ENCODE results near the gene PRKCZ. TPM values are rescaled to one million over a fixed set of nuclear protein-coding genes. Genes with fewer than 3 reads are reported as not detected.

Gene PRKCZ
- total and polyA plus RNA-seq, 12 donors, result 8.4 to 18.4 (median 14.5) TPM

- peaks cover 37 to 75% (median 64%) of the 10 kb centered on the region in 9 donors for H3K4me1 ChIP-seq
- DNase-seq (peak; percentile 16 to 30), ATAC-seq (no peak)
- no peaks in the 10 kb centered on the region for H3K9me3 ChIP-seq
- TF ChIP-seq, protein P1, sequence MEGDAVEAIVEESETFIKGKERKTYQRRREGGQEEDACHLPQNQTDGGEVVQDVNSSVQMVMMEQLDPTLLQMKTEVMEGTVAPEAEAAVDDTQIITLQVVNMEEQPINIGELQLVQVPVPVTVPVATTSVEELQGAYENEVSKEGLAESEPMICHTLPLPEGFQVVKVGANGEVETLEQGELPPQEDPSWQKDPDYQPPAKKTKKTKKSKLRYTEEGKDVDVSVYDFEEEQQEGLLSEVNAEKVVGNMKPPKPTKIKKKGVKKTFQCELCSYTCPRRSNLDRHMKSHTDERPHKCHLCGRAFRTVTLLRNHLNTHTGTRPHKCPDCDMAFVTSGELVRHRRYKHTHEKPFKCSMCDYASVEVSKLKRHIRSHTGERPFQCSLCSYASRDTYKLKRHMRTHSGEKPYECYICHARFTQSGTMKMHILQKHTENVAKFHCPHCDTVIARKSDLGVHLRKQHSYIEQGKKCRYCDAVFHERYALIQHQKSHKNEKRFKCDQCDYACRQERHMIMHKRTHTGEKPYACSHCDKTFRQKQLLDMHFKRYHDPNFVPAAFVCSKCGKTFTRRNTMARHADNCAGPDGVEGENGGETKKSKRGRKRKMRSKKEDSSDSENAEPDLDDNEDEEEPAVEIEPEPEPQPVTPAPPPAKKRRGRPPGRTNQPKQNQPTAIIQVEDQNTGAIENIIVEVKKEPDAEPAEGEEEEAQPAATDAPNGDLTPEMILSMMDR (IDR thresholded peaks at IDR 0.05), result no peak
- 91 to 92% methylated on average over 15 of the region's 15 CpGs for WGBS, 2 donors
- H3K4me3 ChIP-seq, result no peak overlapping the region
- H3K27me3 ChIP-seq, result no peaks in the 10 kb centered on the region
- intact Hi-C loops (cut with DNase I), result loop anchor here in 1 of 10 donors (5.0 kb wide), 1 partner anchor 339 kb away; no protein-coding TSS in a partner anchor
- peak overlapping the region in 7 of 10 donors; percentile 5 to 96 (median 91) for H3K27ac ChIP-seq
- no peaks in the 10 kb centered on the region for H3K36me3 ChIP-seq
These were observed 152.8 kb downstream of the PRKCZ start for GRCh38 chr1:2202843-2203601.

- no peaks in the 10 kb centered on the region for H3K9me3 ChIP-seq
- ATAC-seq (no peak), DNase-seq (peak in 1 of 2 donors; percentile 22)
- H3K27me3 ChIP-seq, result no peaks in the 10 kb centered on the region
- peak overlapping the region; percentile 26 to 74 (median 58) for H3K4me3 ChIP-seq
- no peaks in the 10 kb centered on the region for H3K36me3 ChIP-seq
- WGBS, 2 donors, result 52 to 57% methylated on average over 25 of the region's 25 CpGs
- TF ChIP-seq, protein P1 (IDR thresholded peaks at IDR 0.05), result no peak
- peaks cover 40 to 78% (median 69%) of the 10 kb centered on the region in 9 donors for H3K4me1 ChIP-seq
- H3K27ac ChIP-seq, result peak overlapping the region; percentile 76 to 96 (median 90)
- intact Hi-C loops (cut with DNase I), result loop anchor here in 1 of 10 donors (5.0 kb wide), 1 partner anchor 338 kb away; no protein-coding TSS in a partner anchor
These were observed 153.6 kb downstream of the PRKCZ start for GRCh38 chr1:2203671-2204414.

DNA sequence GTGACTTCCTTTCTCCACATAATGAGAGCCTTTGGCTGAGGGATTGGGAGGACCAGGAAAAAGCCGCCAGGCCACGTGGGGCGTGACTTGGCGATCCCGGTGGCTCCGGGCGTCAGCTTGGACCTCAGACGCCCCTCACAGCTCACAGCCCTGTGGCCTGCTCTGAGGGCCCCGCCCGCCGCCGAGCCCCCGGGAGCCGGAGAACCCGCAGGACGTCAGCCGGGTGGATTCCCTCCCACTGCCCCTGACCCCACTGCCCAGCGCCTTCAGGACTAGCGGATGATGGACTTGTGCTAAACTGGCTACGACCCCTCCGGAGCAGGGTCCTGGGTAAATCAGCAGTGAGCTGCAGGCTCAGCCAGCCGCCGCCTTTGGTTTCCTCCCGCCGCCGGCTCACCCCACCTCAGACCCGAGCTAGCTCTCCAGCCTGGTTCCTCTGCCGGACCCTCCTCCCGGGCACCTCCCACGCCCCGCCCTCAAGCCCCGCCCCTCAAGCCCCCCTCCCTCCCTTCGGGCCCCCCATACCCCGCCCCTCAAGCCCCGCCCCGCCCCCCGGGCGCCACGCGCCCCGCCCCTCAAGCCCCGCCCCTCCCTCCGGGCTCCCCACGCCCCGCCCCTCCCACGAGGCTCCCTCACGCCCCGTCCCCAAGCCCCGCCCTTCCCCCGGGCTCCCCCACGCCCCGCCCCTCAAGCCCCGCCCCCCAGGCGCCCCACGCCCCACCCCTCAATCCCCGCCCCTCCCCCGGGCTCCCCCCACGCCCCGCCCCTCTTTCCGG lies 154.4 kb downstream of the PRKCZ start:
- WGBS, 2 donors, result 1 to 3% methylated on average over 36 to 39 of the region's 60 CpGs
- Histone ChIP-seq H3K36me3 (no peaks in the 10 kb centered on the region), H3K4me1 (peaks cover 38 to 78% (median 67%) of the 10 kb centered on the region in 9 donors), H3K27ac (peak overlapping the region; percentile 76 to 96 (median 90)), H3K4me3 (peak overlapping the region; percentile 26 to 74 (median 58)), H3K27me3 (no peaks in the 10 kb centered on the region), H3K9me3 (no peaks in the 10 kb centered on the region)
- ATAC-seq, result peak; percentile 64 to 75 (median 71)
- intact Hi-C loops (cut with DNase I), result loop anchor here in 1 of 10 donors (5.0 kb wide), 1 partner anchor 338 kb away; no protein-coding TSS in a partner anchor
- DNase-seq, result peak; percentile 86 to 91
- TF ChIP-seq, protein P1 (IDR thresholded peaks at IDR 0.05), result no peak
